GM23248 (cell line): ENCODE data around the gene SLC45A3. TPM values are rescaled to one million over a fixed set of nuclear protein-coding genes. Genes with fewer than 3 reads are reported as not detected.

ENCODE experiments used
- DNase-seq: peaks from one replicate; pipeline ENCODE4 v3.0.0-alpha.2; 2015
- H2AFZ ChIP-seq: fragments of 200-600 bp; sonication (generic); 2 replicates; pipeline ENCODE4 v1.6.1; 2016; ENCODE audit warnings: antibody characterized with exemption
- H3F3A ChIP-seq: fragments of 200-600 bp; sonication (generic); 2 replicates; pipeline ENCODE4 v1.6.1; 2016; ENCODE audit warnings: mild to moderate bottlenecking, antibody characterized with exemption, mixed run types; ENCODE audit not compliant: insufficient read depth
- H3K27ac ChIP-seq: fragments of 200-600 bp; sonication (generic); 2 replicates; pipeline ENCODE4 v1.5.1; 2016; ENCODE audit warnings: mild to moderate bottlenecking
- H3K27me3 ChIP-seq: fragments of 200-600 bp; sonication (generic); replicated peaks from 2 replicates; pipeline ENCODE4 v1.6.1; 2016; ENCODE audit warnings: mild to moderate bottlenecking; ENCODE audit not compliant: insufficient read depth
- H3K36me3 ChIP-seq: fragments of 200-600 bp; sonication (generic); 2 replicates; pipeline ENCODE4 v1.6.1; 2016; ENCODE audit warnings: low read depth, mild to moderate bottlenecking
- H3K4me1 ChIP-seq: fragments of 200-600 bp; sonication (generic); 2 replicates; pipeline ENCODE4 v1.6.1; 2016; ENCODE audit warnings: mild to moderate bottlenecking; ENCODE audit not compliant: insufficient read depth
- H3K4me2 ChIP-seq: fragments of 200-600 bp; sonication (generic); one replicate; pipeline ENCODE4 v1.6.1; 2016; ENCODE audit warnings: mild to moderate bottlenecking; ENCODE audit not compliant: unreplicated experiment
- H3K4me3 ChIP-seq: fragments of 200-600 bp; sonication (generic); 2 replicates; pipeline ENCODE4 v1.5.1; 2016; ENCODE audit warnings: mild to moderate bottlenecking
- H3K79me2 ChIP-seq: fragments of 200-600 bp; sonication (generic); 2 replicates; pipeline ENCODE4 v1.6.1; 2016; ENCODE audit warnings: mild to moderate bottlenecking; ENCODE audit not compliant: insufficient read depth
- H3K9ac ChIP-seq: fragments of 200-600 bp; sonication (generic); 2 replicates; pipeline ENCODE4 v1.6.1; 2016; ENCODE audit warnings: mild to moderate bottlenecking
- H3K9me2 ChIP-seq: fragments of 200-600 bp; sonication (generic); 2 replicates; pipeline ENCODE4 v1.6.1; 2016; ENCODE audit warnings: mixed run types, mild to moderate bottlenecking, moderate library complexity; ENCODE audit not compliant: insufficient read depth
- H3K9me3 ChIP-seq: fragments of 200-600 bp; sonication (generic); one replicate; pipeline ENCODE4 v1.6.1; 2017; ENCODE audit warnings: low read depth
- H4K20me1 ChIP-seq: fragments of 200-600 bp; sonication (generic); 2 replicates; pipeline ENCODE4 v1.6.0; 2016; ENCODE audit not compliant: insufficient read depth
- EZH2 ChIP-seq: fragments of 200-600 bp; sonication (generic); IDR thresholded peaks from 2 replicates; pipeline ENCODE4 v1.6.1; 2018; ENCODE audit warnings: antibody characterized with exemption, mild to moderate bottlenecking; ENCODE audit not compliant: insufficient read depth, poor library complexity, severe bottlenecking
- EZH2phosphoT487 ChIP-seq: fragments of 200-600 bp; sonication (generic); IDR thresholded peaks from 2 replicates; pipeline ENCODE4 v1.6.1; 2018; ENCODE audit warnings: antibody characterized with exemption, moderate library complexity, mild to moderate bottlenecking, low read depth; ENCODE audit not compliant: insufficient read depth
- WGBS, 2 experiments: methylation state at CpG; one replicate each; pipeline ENCODE4 v1.1.6; 2015 to 2017; ENCODE audit warnings: low lambda C conversion rate in 2 of 2, low coverage in 1 of 2; ENCODE audit errors: missing lambda C conversion rate in 2 of 2; 5-methylcytosine and 5-hydroxymethylcytosine counted together
- in situ Hi-C: fragments of 300-500 bp; cut with MboI; formaldehyde crosslinking; loops from 2 replicates; pipeline ENCODE4 v1.15.0; 2020
- polyA plus RNA-seq: library from polyadenylated mRNA; unstranded; fragments of >200 nt; fragmentation: Nextera tagmentation; extraction: Ambion mirVana; gene quantifications from 2 replicates; pipeline ENCODE4 v1.2.1, GENCODE V29; 2016
- total RNA-seq: library from RNA; depleted of rRNA; stranded (reverse); fragments of >200 nt; shearing (Covaris generic); gene quantifications from 2 replicates; pipeline ENCODE4 v1.2.3, GENCODE V29; 2014

The SLC45A3 gene
- total and polyA plus RNA-seq, 2 experiments from 2014 or later, result 0.38 to 1.2 TPM

DNA sequence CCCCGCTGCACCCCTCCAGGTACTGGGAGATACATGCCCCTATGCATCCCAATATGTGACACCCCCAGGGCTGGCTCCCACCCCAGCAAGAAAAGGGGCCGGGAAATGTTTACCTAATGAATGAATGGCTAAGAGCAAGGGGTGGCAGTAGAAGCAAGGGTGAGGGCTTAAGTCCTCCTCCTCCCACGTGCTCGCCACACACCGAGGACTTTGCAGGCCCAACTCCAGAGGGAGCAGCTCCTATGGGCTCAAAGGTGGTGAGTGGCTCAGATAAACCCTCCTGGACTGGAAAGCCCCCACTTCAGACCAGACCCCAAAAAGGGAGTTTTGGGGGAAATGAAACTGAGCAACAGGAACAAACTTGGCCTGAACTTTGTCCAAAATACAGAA lies 11.4 kb downstream of the SLC45A3 start:
- no peaks in the 10 kb centered on the region for H4K20me1 ChIP-seq
- in situ Hi-C loops, result no loop called here
- 69 to 74% methylated on average over 5 of the region's 5 CpGs for WGBS, 2 experiments

DNA sequence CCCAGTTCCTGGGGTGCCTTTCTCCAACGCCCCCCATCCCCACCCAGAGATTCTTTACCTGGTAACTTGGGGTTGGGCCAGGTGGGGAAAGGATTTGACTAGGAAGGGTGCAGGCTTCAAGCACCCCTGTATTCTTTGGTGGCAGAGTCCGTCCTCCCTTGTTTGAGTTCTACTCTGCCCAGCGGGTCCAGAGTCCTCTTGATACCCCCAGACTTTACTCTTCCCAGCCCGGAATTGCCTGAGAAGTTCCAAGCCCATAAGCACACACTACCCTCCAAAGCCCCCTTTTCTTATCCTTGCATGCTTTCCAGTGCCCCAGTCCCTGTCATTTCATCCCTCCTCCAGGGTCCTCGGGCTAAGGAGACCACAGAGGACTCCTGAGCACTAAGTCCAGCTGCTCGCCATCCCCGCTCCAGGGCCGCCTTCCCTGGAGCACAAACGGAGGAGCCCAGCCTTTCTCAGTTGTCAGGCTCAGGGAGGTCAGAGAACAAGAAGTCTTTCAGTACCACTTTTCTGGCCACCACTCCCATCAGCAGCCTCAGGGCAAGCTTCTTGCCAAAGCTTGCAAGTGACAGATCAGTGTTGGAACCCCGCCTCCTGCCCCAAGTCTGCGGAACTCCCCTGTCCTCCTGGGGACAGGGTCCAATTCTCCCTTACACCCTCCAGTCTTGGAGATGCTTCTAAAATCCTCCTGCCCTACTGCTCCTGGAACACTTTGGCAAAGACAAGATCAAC lies 12.2 kb downstream of the SLC45A3 start:
- no peaks in the 10 kb centered on the region for H3F3A ChIP-seq
- no peaks in the 10 kb centered on the region for H3K4me1 ChIP-seq
- H3K9me3 ChIP-seq, result no peaks in the 10 kb centered on the region
- no peak overlapping the region for H3K4me3 ChIP-seq
- no peak overlapping the region for H2AFZ ChIP-seq
- in situ Hi-C loops, result no loop called here
- no peaks in the 10 kb centered on the region for H3K9me2 ChIP-seq
- WGBS, 2 experiments, result 80% methylated on average over 11 of the region's 11 CpGs
- no peak overlapping the region for H3K9ac ChIP-seq
- no peak overlapping the region for H3K4me2 ChIP-seq
- TF ChIP-seq EZH2phosphoT487 (no peak), EZH2 (no peak)
- no peak for DNase-seq
- H3K27me3 ChIP-seq, result no peaks in the 10 kb centered on the region
- no peak overlapping the region for H3K27ac ChIP-seq
- no peaks in the 10 kb centered on the region for H4K20me1 ChIP-seq
- no peaks in the 10 kb centered on the region for H3K36me3 ChIP-seq
- no peaks in the 10 kb centered on the region for H3K79me2 ChIP-seq

More for the DNA sequence above, 11.4 kb downstream of the SLC45A3 start:
- no peak for DNase-seq
- no peak overlapping the region for H3K27ac ChIP-seq
- no peak for TF ChIP-seq EZH2phosphoT487
- no peak for TF ChIP-seq EZH2
- H3K9ac ChIP-seq, result no peak overlapping the region
- H3F3A ChIP-seq, result no peaks in the 10 kb centered on the region
- no peaks in the 10 kb centered on the region for H3K79me2 ChIP-seq
- H3K9me3 ChIP-seq, result no peaks in the 10 kb centered on the region
- no peak overlapping the region for H2AFZ ChIP-seq
- no peaks in the 10 kb centered on the region for H3K4me1 ChIP-seq
- no peaks in the 10 kb centered on the region for H3K9me2 ChIP-seq
- H3K36me3 ChIP-seq, result no peaks in the 10 kb centered on the region
- no peak overlapping the region for H3K4me2 ChIP-seq
- H3K27me3 ChIP-seq, result no peaks in the 10 kb centered on the region
- H3K4me3 ChIP-seq, result no peak overlapping the region

DNA sequence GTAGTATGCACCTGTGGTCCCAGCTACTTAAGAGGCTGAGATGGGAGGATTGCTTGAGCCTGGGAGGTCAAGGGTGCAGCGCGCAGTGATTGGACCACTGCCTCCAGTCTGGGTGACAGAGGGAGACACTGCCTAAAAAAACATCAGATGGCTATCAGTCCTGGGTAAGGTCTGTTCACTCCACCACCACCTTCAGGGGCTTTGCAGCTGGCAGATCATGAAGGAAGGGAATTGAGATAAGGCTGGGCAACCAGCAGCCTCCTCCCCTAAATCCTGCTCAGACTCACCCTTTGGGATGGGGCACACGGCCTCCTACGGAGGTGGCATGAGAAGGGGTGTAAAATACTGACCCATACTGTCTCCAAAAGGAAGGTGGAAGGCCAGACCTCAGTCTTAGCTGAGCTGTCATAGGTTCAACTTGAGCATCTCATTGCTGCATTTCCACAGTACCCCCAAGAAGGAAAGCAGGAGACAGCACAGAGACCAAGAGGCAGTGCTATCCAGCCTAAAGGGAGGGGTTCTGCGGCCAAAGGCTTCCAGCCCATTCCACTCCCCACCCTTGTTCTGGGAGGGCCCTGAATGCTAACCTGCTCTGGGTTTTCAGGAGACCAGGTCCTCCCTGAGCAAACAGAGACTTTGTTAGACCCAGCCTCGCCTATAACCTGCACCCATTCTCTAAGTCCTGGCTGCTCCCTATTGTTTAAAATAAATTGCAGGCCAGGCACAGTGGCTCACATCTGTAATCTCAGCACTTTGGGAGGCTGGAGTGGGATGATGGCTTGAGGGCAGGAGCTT lies 13.7 kb downstream of the SLC45A3 start:
- no peaks in the 10 kb centered on the region for H4K20me1 ChIP-seq
- H3K4me2 ChIP-seq, result no peak overlapping the region
- H3K4me3 ChIP-seq, result no peak overlapping the region
- no peaks in the 10 kb centered on the region for H3K27me3 ChIP-seq
- H3K9me3 ChIP-seq, result no peaks in the 10 kb centered on the region
- H3K79me2 ChIP-seq, result no peaks in the 10 kb centered on the region
- 78 to 85% methylated on average over 6 of the region's 6 CpGs for WGBS, 2 experiments
- no peaks in the 10 kb centered on the region for H3F3A ChIP-seq
- in situ Hi-C loops, result no loop called here
- no peaks in the 10 kb centered on the region for H3K4me1 ChIP-seq
- TF ChIP-seq EZH2, result no peak
- TF ChIP-seq EZH2phosphoT487, result no peak
- H3K9me2 ChIP-seq, result no peaks in the 10 kb centered on the region
- H2AFZ ChIP-seq, result no peak overlapping the region
- no peak for DNase-seq
- H3K27ac ChIP-seq, result no peak overlapping the region
- no peaks in the 10 kb centered on the region for H3K36me3 ChIP-seq
- H3K9ac ChIP-seq, result no peak overlapping the region

DNA sequence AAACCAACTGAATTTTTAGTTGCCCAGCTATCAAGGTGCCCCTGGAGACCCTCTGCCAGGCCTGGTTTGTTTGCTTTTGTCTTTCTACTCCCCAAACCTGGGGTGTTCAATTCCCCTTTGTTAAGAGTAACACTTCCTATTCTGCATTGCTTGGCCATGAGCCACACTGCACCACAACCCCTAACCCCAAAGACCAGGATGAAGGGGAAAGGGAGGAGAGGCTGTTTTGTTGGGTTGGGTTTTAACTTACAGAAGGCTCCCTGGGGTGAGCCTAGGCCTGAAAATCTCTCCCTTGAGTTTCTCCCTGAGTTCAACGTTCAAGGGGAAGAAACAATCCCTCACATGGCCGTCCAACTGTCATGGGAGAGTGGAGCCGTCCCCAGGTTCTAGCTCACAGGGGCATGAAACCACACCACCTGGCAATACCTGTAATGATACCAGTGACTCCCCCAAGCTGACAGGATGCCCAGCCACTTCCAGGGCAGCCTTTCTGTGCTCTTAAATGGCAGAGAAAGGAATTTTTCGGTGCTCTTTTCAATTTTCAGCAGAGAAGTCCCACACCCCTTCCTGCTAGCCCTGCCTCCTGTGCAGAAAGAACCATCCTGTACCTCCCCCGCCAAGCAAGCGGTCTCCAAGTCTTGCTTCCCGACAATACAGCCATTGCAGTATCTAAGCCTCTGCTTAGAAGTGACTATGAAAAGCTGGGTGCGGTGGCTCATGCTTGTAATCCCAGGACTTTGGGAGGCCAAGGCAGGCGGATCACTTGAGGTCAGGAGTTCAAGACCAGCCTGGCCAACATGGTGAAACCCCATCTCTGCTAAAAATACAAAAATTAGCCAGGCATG lies 14.9 kb downstream of the SLC45A3 start:
- H3K4me2 ChIP-seq, result no peak overlapping the region

More for the DNA sequence above, 14.9 kb downstream of the SLC45A3 start:
- no peaks in the 10 kb centered on the region for H3K9me2 ChIP-seq
- H3K9ac ChIP-seq, result no peak overlapping the region
- no peak overlapping the region for H2AFZ ChIP-seq
- no peaks in the 10 kb centered on the region for H3K9me3 ChIP-seq
- no peaks in the 10 kb centered on the region for H3K27me3 ChIP-seq
- no peaks in the 10 kb centered on the region for H3K36me3 ChIP-seq
- no peaks in the 10 kb centered on the region for H4K20me1 ChIP-seq
- no peak overlapping the region for H3K4me3 ChIP-seq
- DNase-seq, result no peak
- in situ Hi-C loops, result no loop called here
- no peak overlapping the region for H3K27ac ChIP-seq
- no peaks in the 10 kb centered on the region for H3F3A ChIP-seq
- no peaks in the 10 kb centered on the region for H3K4me1 ChIP-seq
- no peaks in the 10 kb centered on the region for H3K79me2 ChIP-seq
- TF ChIP-seq EZH2 (no peak), EZH2phosphoT487 (no peak)
- WGBS, 2 experiments, result 71 to 74% methylated on average over 9 of the region's 9 CpGs
